ENCODE data around the gene C2orf78. TPM values are rescaled to one million over a fixed set of nuclear protein-coding genes. Genes with fewer than 3 reads are reported as not detected.
"Not testable (repeated sequence)": the region's sequence is repeated elsewhere in the genome, so short reads cannot be mapped to it uniquely, and the experiment has no call there.

C2orf78 gene
- total RNA-seq, 2 donors from 2014 or later, result not detected

GRCh38 chr2:73778867-73779466 lies 5.0 kb upstream of the C2orf78 start:
- ATAC-seq; DNase-seq; intact Hi-C loops (cut with DNase I, micrococcal nuclease): not testable (repeated sequence)

GRCh38 chr2:73779467-73780236 lies 4.3 kb upstream of the C2orf78 start, which contains the start of gene DUSP11:
Gene DUSP11 (minus strand): TSS chr2:73780103. CDS start chr2:73779974, 129 bp downstream.
- ATAC-seq (peak; percentile 98), DNase-seq (peak; percentile 93 to 98)
- intact Hi-C loops (cut with DNase I, micrococcal nuclease), result no loop called here

- intact Hi-C loops (cut with DNase I, micrococcal nuclease), result no loop called here
- no peak for DNase-seq
- no peak for ATAC-seq
These were observed 3.8 kb upstream of the C2orf78 start for GRCh38 chr2:73780237-73780582.

GRCh38 chr2:73783402-73783801 lies 581 bp upstream of the C2orf78 start:
- DNase-seq; intact Hi-C loops (cut with DNase I, micrococcal nuclease); ATAC-seq: not testable (repeated sequence)

GRCh38 chr2:73811878-73812277 lies 27.9 kb downstream of the C2orf78 start:
- intact Hi-C loops (cut with DNase I, micrococcal nuclease), result no loop called here
- no peak for DNase-seq
- no peak for ATAC-seq

GRCh38 chr2:73812635-73813034 lies 28.7 kb downstream of the C2orf78 start:
- ATAC-seq, result no peak
- DNase-seq, result no peak
- intact Hi-C loops (cut with DNase I, micrococcal nuclease), result no loop called here

GRCh38 chr2:73818296-73818695 lies 34.3 kb downstream of the C2orf78 start:
- intact Hi-C loops (cut with DNase I, micrococcal nuclease), result no loop called here
- DNase-seq (no peak), ATAC-seq (no peak)

- intact Hi-C loops (cut with DNase I, micrococcal nuclease), result no loop called here
- ATAC-seq, result no peak
- no peak for DNase-seq
These were observed 37.2 kb downstream of the C2orf78 start for GRCh38 chr2:73821227-73821626.

- no peak for DNase-seq
- no peak for ATAC-seq
- intact Hi-C loops (cut with DNase I, micrococcal nuclease), result no loop called here
These were observed 37.7 kb downstream of the C2orf78 start for GRCh38 chr2:73821669-73822068.

GRCh38 chr2:73822276-73822675 lies 38.3 kb downstream of the C2orf78 start:
- ATAC-seq (no peak), DNase-seq (no peak)
- intact Hi-C loops (cut with DNase I, micrococcal nuclease), result no loop called here

GRCh38 chr2:73822991-73823390 lies 39.0 kb downstream of the C2orf78 start:
- ATAC-seq (no peak), DNase-seq (no peak)
- intact Hi-C loops (cut with DNase I, micrococcal nuclease), result no loop called here

- DNase-seq (no peak), ATAC-seq (no peak)
- intact Hi-C loops (cut with DNase I, micrococcal nuclease), result no loop called here
These were observed 39.4 kb downstream of the C2orf78 start for GRCh38 chr2:73823416-73823815.

- DNase-seq (no peak), ATAC-seq (peak; percentile 39)
- intact Hi-C loops (cut with DNase I, micrococcal nuclease), result no loop called here
These were observed 40.0 kb downstream of the C2orf78 start for GRCh38 chr2:73823916-73824523.

- intact Hi-C loops (cut with DNase I, micrococcal nuclease), result no loop called here
- DNase-seq, result no peak
These were observed 41.4 kb downstream of the C2orf78 start for GRCh38 chr2:73825408-73825807.

GRCh38 chr2:73827018-73827417 lies 43.0 kb downstream of the C2orf78 start:
- DNase-seq (no peak), ATAC-seq (peak; percentile 27)
- intact Hi-C loops (cut with DNase I, micrococcal nuclease), result no loop called here

More at GRCh38 chr2:73825408-73825807, 41.4 kb downstream of the C2orf78 start:
- no peak for ATAC-seq

- DNase-seq (no peak), ATAC-seq (no peak)
- intact Hi-C loops (cut with DNase I, micrococcal nuclease), result no loop called here
These were observed 43.8 kb downstream of the C2orf78 start for GRCh38 chr2:73827660-73828388.

- intact Hi-C loops (cut with DNase I, micrococcal nuclease), result no loop called here
- ATAC-seq (no peak), DNase-seq (no peak)
These were observed 44.4 kb downstream of the C2orf78 start for GRCh38 chr2:73828389-73828817.

- intact Hi-C loops (cut with DNase I, micrococcal nuclease), result no loop called here
- DNase-seq, result peak; percentile 97 to 98
- ATAC-seq, result peak; percentile 98
These were observed 45.0 kb downstream of the C2orf78 start, which contains the start of gene STAMBP for GRCh38 chr2:73828818-73829570. Gene STAMBP (plus strand): TSS chr2:73828961. CDS start chr2:73830857, 1,896 bp downstream.

Measured in left colon (tissue), 2 donors.